LHCN-M2 (cell line): ENCODE data around the gene PCCA. TPM values are rescaled to one million over a fixed set of nuclear protein-coding genes. Genes with fewer than 3 reads are reported as not detected.
"Not testable (repeated sequence)": the region's sequence is repeated elsewhere in the genome, so short reads cannot be mapped to it uniquely, and the experiment has no call there.

Experiments used
- DNase-seq: peaks from one replicate; pipeline ENCODE4 v3.0.0-alpha.2; 2012; ENCODE audit warnings: low read depth
- total RNA-seq: library from RNA; depleted of rRNA; stranded (reverse); fragments of >200 nt; gene quantifications from 2 replicates; pipeline ENCODE4 v1.2.3, GENCODE V29; 2014

Gene PCCA
- total RNA-seq, 1 experiment from 2014 or later, result 10.5 TPM

- DNase-seq, result no peak
Observed at GRCh38 chr13:100096526-100096925, 7.6 kb downstream of the PCCA start.

- DNase-seq, result no peak
Observed at GRCh38 chr13:100097821-100098220, 8.9 kb downstream of the PCCA start.

- DNase-seq, result no peak
Observed at GRCh38 chr13:100098445-100099116, 9.7 kb downstream of the PCCA start.

GRCh38 chr13:100099117-100099445 lies 10.2 kb downstream of the PCCA start:
- not testable (repeated sequence) for DNase-seq

GRCh38 chr13:100100115-100100879 lies 11.4 kb downstream of the PCCA start:
- peak; percentile 79 for DNase-seq

GRCh38 chr13:100102042-100102441 lies 13.1 kb downstream of the PCCA start:
- no peak for DNase-seq

GRCh38 chr13:100106005-100106404 lies 17.1 kb downstream of the PCCA start:
- no peak for DNase-seq

GRCh38 chr13:100106705-100107104 lies 17.8 kb downstream of the PCCA start:
- no peak for DNase-seq

- peak; percentile 31 for DNase-seq
Observed at GRCh38 chr13:100108913-100109507, 20.1 kb downstream of the PCCA start.

GRCh38 chr13:100110269-100110668 lies 21.4 kb downstream of the PCCA start:
- no peak for DNase-seq

GRCh38 chr13:100112186-100112838 lies 23.4 kb downstream of the PCCA start:
- DNase-seq, result no peak

- DNase-seq, result no peak
Observed at GRCh38 chr13:100115693-100116254, 26.9 kb downstream of the PCCA start.

GRCh38 chr13:100124265-100124664 lies 35.4 kb downstream of the PCCA start:
- peak; percentile 43 for DNase-seq

GRCh38 chr13:100125946-100126345 lies 37.1 kb downstream of the PCCA start:
- no peak for DNase-seq

- DNase-seq, result peak; percentile 46
Observed at GRCh38 chr13:100128373-100128772, 39.5 kb downstream of the PCCA start.

- no peak for DNase-seq
Observed at GRCh38 chr13:100128838-100129237, 39.9 kb downstream of the PCCA start.

GRCh38 chr13:100129605-100130004 lies 40.7 kb downstream of the PCCA start:
- DNase-seq, result no peak

GRCh38 chr13:100130092-100130491 lies 41.2 kb downstream of the PCCA start:
- DNase-seq, result peak; percentile 62

- DNase-seq, result no peak
Observed at GRCh38 chr13:100130930-100131511, 42.1 kb downstream of the PCCA start.

GRCh38 chr13:100131863-100132574 lies 43.1 kb downstream of the PCCA start:
- peak; percentile 90 for DNase-seq
